Measurements from ENCODE around the gene SDC1. TPM values are rescaled to one million over a fixed set of nuclear protein-coding genes. Genes with fewer than 3 reads are reported as not detected.
"Not testable (repeated sequence)": the region's sequence is repeated elsewhere in the genome, so short reads cannot be mapped to it uniquely, and the experiment has no call there.

Gene SDC1
- total RNA-seq, 4 donors from 2014 or later = 355 to 757 (median 496) TPM

DNA sequence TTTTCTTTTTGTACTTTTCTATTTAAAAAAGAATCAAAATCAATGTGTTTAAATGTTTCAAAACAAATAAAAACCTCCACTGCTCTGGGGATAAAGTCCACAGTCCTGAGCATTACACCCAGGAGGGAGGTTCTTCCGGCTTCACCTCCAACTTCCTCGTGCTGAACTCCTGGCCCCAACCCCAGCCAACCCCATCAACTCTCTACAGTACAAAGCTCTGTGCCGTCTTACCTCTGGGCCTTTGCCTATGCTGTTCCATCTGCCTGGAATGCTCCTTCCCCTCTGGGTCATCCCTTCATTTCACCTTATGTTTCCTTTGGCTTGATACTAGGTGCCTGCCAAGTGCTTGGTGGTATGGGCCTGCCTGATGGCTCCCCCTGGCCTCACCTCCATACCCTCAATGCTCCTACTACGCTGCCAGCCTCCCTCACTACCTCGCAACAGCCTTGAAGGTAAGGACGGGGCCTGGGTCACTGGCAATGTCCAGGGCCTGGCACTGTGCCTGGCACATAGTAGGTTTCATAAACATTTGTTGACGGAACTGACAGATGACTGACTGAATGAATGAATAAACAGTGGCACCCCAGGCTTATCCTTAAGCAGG is 28.8 kb downstream of the SDC1 start:
- H3K27ac ChIP-seq = peak overlapping the region; percentile 62 to 91 (median 86)
- 55 to 61% methylated on average over 6 of the region's 7 CpGs for WGBS, 2 donors
- no peak for DNase-seq
- H3K4me3 ChIP-seq = no peak overlapping the region
- H3K4me1 ChIP-seq = peaks cover 10 to 71% (median 17%) of the 10 kb centered on the region in 3 donors
- H3K9me3 ChIP-seq = no peaks in the 10 kb centered on the region
- no peaks in the 10 kb centered on the region for H3K27me3 ChIP-seq
- intact Hi-C loops (cut with DNase I) = no loop called here
- peaks cover 0 to 13% (median 0%) of the 10 kb centered on the region in 3 donors for H3K36me3 ChIP-seq
- TF ChIP-seq POLR2A (IDR thresholded peaks at IDR 0.05) = no peak
- TF ChIP-seq, protein P1, sequence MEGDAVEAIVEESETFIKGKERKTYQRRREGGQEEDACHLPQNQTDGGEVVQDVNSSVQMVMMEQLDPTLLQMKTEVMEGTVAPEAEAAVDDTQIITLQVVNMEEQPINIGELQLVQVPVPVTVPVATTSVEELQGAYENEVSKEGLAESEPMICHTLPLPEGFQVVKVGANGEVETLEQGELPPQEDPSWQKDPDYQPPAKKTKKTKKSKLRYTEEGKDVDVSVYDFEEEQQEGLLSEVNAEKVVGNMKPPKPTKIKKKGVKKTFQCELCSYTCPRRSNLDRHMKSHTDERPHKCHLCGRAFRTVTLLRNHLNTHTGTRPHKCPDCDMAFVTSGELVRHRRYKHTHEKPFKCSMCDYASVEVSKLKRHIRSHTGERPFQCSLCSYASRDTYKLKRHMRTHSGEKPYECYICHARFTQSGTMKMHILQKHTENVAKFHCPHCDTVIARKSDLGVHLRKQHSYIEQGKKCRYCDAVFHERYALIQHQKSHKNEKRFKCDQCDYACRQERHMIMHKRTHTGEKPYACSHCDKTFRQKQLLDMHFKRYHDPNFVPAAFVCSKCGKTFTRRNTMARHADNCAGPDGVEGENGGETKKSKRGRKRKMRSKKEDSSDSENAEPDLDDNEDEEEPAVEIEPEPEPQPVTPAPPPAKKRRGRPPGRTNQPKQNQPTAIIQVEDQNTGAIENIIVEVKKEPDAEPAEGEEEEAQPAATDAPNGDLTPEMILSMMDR (IDR thresholded peaks at IDR 0.05) = no peak

DNA sequence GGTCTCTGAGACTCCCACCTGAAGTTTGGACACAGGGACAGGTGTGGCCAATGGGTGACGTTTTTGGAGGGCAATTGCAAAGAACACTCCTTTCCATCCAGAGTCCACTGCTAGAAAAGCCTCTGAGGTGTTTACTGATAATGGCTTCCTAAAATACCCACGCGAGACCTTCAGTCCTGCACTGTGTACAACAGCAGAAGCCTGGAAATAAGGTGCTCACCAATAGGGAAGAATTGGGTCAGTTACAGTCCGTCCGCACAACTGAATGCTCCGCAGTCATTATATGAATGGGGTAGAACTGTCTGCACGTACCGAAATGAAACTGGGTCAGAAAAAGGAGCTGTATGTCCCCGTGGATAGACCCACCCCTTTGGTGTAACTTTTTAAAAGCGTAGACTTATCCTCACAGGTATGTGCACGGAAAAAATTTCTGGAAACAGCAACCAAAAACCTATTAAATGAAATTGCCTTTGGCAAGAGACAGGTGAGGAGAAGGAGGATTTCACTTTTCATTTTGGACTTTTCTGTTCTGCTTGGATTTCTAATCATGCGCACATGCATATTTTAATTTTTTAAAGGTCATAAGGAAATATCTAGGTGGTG is 29.4 kb downstream of the SDC1 start:
- H3K4me3 ChIP-seq = no peak overlapping the region
- 76 to 80% methylated on average over 12 of the region's 12 CpGs for WGBS, 2 donors
- H3K36me3 ChIP-seq = peaks cover 0 to 6% (median 0%) of the 10 kb centered on the region in 3 donors
- DNase-seq = no peak
- H3K4me1 ChIP-seq = peaks cover 10 to 71% (median 17%) of the 10 kb centered on the region in 3 donors
- H3K9me3 ChIP-seq = no peaks in the 10 kb centered on the region
- intact Hi-C loops (cut with DNase I) = no loop called here
- TF ChIP-seq, protein P1 (IDR thresholded peaks at IDR 0.05) = no peak
- no peak for TF ChIP-seq POLR2A (IDR thresholded peaks at IDR 0.05)
- H3K27me3 ChIP-seq = no peaks in the 10 kb centered on the region
- H3K27ac ChIP-seq = peak overlapping the region in 2 of 4 donors; percentile 88 to 91

DNA sequence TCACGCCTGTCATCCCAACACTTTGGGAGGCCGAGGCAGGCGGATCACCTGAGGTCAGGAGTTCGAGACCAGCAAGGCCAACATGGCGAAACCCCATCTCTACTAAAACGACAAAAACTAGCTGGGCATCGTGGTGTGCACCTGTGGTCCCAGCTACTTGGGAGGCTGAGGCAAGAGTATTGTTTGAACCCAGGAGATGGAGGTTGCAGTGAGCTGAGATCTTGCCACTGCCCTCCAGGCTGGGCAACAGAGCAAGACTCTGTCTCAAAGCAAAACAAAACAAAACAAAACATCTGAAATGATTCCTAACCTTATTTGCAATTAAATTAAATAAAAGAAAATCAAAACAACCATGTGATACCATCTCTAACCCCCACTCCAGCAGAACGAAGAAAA is 29.9 kb downstream of the SDC1 start:
- H3K36me3 ChIP-seq; intact Hi-C loops (cut with DNase I); DNase-seq; H3K27ac ChIP-seq; H3K9me3 ChIP-seq; H3K27me3 ChIP-seq; H3K4me3 ChIP-seq: not testable (repeated sequence)
- peaks cover 11 to 71% (median 22%) of the 10 kb centered on the region in 3 donors for H3K4me1 ChIP-seq
- 74 to 78% methylated on average over 8 of the region's 8 CpGs for WGBS, 2 donors

DNA sequence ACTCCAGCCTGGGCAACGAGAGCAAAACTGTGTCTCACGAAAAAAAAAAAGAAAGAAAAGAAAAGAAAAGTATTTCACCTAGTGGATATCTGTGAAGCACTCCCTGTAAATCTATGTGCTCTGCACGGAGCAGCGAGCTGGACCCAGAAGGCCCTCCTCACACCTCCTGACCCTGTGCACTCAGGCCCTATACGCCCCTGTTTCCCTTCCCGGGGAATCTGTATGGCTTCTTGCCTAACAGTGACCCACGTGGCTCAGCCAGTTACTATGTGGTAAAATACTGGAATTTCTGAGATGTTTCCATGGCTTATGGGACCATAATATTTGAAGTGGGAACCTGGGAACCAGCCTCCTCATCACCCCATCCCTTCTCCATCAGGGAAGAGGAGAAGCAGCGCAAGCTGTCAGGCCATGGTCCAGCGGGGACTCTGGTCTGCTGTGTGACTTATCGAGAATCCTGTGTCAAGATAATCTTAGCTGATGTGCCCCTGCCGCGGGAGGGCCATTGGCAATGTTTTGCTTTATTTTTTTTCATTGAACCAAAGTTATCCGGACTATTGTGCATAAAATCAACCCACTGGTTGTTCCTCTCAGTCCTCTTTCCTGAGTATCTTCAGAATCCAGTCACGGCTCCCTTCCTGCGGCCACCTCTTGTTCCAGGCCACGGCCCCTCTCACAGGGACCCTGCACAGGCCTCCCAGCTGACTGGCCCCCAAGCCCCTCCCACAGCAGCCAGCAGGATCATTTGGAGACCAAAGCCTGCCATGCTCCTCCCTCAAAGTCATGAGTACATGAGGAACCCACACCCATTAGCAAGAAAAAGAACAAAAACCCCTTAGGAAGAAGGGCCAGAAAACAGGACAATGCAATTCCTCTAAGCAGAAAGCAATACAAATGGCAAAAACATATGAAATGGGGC is 30.6 kb downstream of the SDC1 start:
- 82 to 89% methylated on average over 14 to 16 of the region's 16 CpGs for WGBS, 2 donors
- H3K36me3 ChIP-seq = no peaks in the 10 kb centered on the region
- intact Hi-C loops (cut with DNase I) = no loop called here
- H3K4me1 ChIP-seq = peaks cover 16 to 71% (median 29%) of the 10 kb centered on the region in 3 donors
- H3K9me3 ChIP-seq = no peaks in the 10 kb centered on the region
- H3K4me3 ChIP-seq = no peak overlapping the region
- TF ChIP-seq POLR2A (IDR thresholded peaks at IDR 0.05) = no peak
- TF ChIP-seq, protein P1 (IDR thresholded peaks at IDR 0.05) = no peak
- H3K27ac ChIP-seq = no peak overlapping the region
- no peaks in the 10 kb centered on the region for H3K27me3 ChIP-seq
- no peak for DNase-seq

DNA sequence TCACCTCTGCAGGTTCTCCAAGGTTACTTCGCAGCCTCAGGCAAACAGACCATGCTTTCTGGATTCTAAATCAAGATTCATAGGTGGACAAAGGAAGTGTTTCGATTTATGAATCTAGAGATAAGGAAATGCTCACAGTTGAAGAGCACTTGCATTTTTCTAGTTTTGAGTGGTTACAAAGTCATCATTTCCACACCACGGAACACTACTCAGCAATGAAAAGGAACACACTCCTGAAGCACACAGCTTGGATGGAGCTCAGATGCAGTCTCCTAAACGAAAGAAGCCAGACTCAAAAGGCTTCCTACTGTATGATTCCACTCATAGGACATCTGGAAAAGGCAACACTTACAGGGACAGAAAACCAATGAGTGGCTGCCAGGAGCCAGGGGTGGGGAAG is 31.7 kb downstream of the SDC1 start:
- Histone ChIP-seq H3K27me3 (no peaks in the 10 kb centered on the region), H3K4me1 (peaks cover 11 to 71% (median 19%) of the 10 kb centered on the region in 3 donors), H3K36me3 (no peaks in the 10 kb centered on the region), H3K27ac (no peak overlapping the region), H3K4me3 (no peak overlapping the region), H3K9me3 (no peaks in the 10 kb centered on the region)
- intact Hi-C loops (cut with DNase I) = no loop called here
- TF ChIP-seq POLR2A (IDR thresholded peaks at IDR 0.05) = no peak
- TF ChIP-seq, protein P1 (IDR thresholded peaks at IDR 0.05) = no peak
- WGBS, 2 donors = 67 to 86% methylated on average over 3 to 4 of the region's 4 CpGs
- DNase-seq = no peak
